Mesendoderm (in vitro differentiated cells): ENCODE results near the gene MICU1.

ENCODE experiments used
- DNase-seq: peaks from one replicate; pipeline ENCODE4 v3.0.0; 2013
- H2AK5ac ChIP-seq: 2 replicates; pipeline ENCODE4 v1.6.1; 2013; ENCODE audit warnings: low read length, inconsistent platforms
- H2BK120ac ChIP-seq: 2 replicates; pipeline ENCODE4 v1.6.1; 2013; ENCODE audit warnings: low read depth, mild to moderate bottlenecking, low read length, moderate library complexity, mixed read lengths
- H2BK15ac ChIP-seq: replicated peaks from 2 replicates; pipeline ENCODE4 v1.6.1; 2013; ENCODE audit warnings: low read depth, mild to moderate bottlenecking, moderate library complexity
- H2BK5ac ChIP-seq: 2 replicates; pipeline ENCODE4 v1.6.1; 2013; ENCODE audit warnings: low read length, inconsistent platforms
- H3K18ac ChIP-seq: 2 replicates; pipeline ENCODE4 v1.6.1; 2013; ENCODE audit warnings: mild to moderate bottlenecking, low read length, mixed read lengths
- H3K23ac ChIP-seq: one replicate; pipeline ENCODE4 v1.6.1; 2013; ENCODE audit warnings: low read length
- H3K27ac ChIP-seq: 2 replicates; pipeline ENCODE4 v1.5.1; 2013; ENCODE audit warnings: low read depth, mild to moderate bottlenecking, inconsistent platforms, low read length, moderate library complexity
- H3K27me3 ChIP-seq: 2 replicates; pipeline ENCODE4 v1.6.1; 2013; ENCODE audit warnings: low read length, control low read depth, mild to moderate bottlenecking, inconsistent platforms; ENCODE audit not compliant: insufficient read depth, poor library complexity
- H3K36me3 ChIP-seq: 2 replicates; pipeline ENCODE4 v1.6.1; 2013; ENCODE audit warnings: low read length, inconsistent platforms; ENCODE audit not compliant: control insufficient read depth, insufficient read depth
- H3K4ac ChIP-seq: one replicate; pipeline ENCODE4 v1.6.1; 2013; ENCODE audit warnings: low read depth, mild to moderate bottlenecking, low read length, moderate library complexity
- H3K4me1 ChIP-seq: 2 replicates; pipeline ENCODE4 v1.6.1; 2013; ENCODE audit warnings: low read depth, low read length, inconsistent platforms; ENCODE audit not compliant: control insufficient read depth
- H3K4me2 ChIP-seq: 2 replicates; pipeline ENCODE4 v1.6.1; 2013; ENCODE audit warnings: low read length
- H3K4me3 ChIP-seq: 2 replicates; pipeline ENCODE4 v1.5.1; 2013; ENCODE audit warnings: mild to moderate bottlenecking, low read length
- H3K56ac ChIP-seq: one replicate; pipeline ENCODE4 v1.6.1; 2013; ENCODE audit warnings: low read length
- H3K79me1 ChIP-seq: 2 replicates; pipeline ENCODE4 v1.6.1; 2013; ENCODE audit warnings: low read length, inconsistent platforms
- H3K79me2 ChIP-seq: 2 replicates; pipeline ENCODE4 v1.6.1; 2013; ENCODE audit warnings: mild to moderate bottlenecking, low read length; ENCODE audit not compliant: control insufficient read depth, insufficient read depth
- H3K9ac ChIP-seq: 2 replicates; pipeline ENCODE4 v1.6.1; 2013; ENCODE audit warnings: low read length, inconsistent platforms
- H4K5ac ChIP-seq: one replicate; pipeline ENCODE4 v1.6.1; 2013; ENCODE audit warnings: low read length
- H4K8ac ChIP-seq: one replicate; pipeline ENCODE4 v1.6.1; 2013; ENCODE audit warnings: low read depth, mild to moderate bottlenecking, control low read depth, low read length, moderate library complexity
- WGBS: extraction: QIAGEN DNeasy Blood & Tissue Kit; methylation state at CpG from one replicate; pipeline ENCODE4 v1.1.7; 2013; ENCODE audit warnings: low lambda C conversion rate, missing lambda C conversion rate; ENCODE audit not compliant: insufficient coverage; ENCODE audit errors: extremely low coverage; 5-methylcytosine and 5-hydroxymethylcytosine counted together

The MICU1 gene

GRCh38 chr10:72564596-72564995, 61.3 kb downstream of the MICU1 start:
- H3K27ac ChIP-seq = no peak overlapping the region
- no peak overlapping the region for H2AK5ac ChIP-seq
- WGBS = no CpG with 5 or more reads among the region's 1 CpG
- H3K79me2 ChIP-seq = no peaks in the 10 kb centered on the region
- H3K27me3 ChIP-seq = no peaks in the 10 kb centered on the region
- no peaks in the 10 kb centered on the region for H3K4me1 ChIP-seq
- H4K5ac ChIP-seq = no peak overlapping the region
- H2BK15ac ChIP-seq = no peak overlapping the region
- H3K23ac ChIP-seq = no peak overlapping the region
- H3K79me1 ChIP-seq = peaks cover 2% of the 10 kb centered on the region
- H3K4ac ChIP-seq = no peak overlapping the region
- H3K18ac ChIP-seq = no peak overlapping the region
- H4K8ac ChIP-seq = no peak overlapping the region
- H2BK5ac ChIP-seq = no peak overlapping the region
- peaks cover 2% of the 10 kb centered on the region for H3K36me3 ChIP-seq
- no peak for DNase-seq
- no peak overlapping the region for H3K4me3 ChIP-seq
- H3K56ac ChIP-seq = no peak overlapping the region
- H3K4me2 ChIP-seq = no peak overlapping the region
- no peak overlapping the region for H3K9ac ChIP-seq
- H2BK120ac ChIP-seq = no peak overlapping the region

- Histone ChIP-seq H3K36me3 (peaks cover 2% of the 10 kb centered on the region), H3K4me3 (no peak overlapping the region), H3K79me1 (peaks cover 2% of the 10 kb centered on the region), H2AK5ac (no peak overlapping the region), H4K8ac (no peak overlapping the region), H3K56ac (no peak overlapping the region), H2BK15ac (no peak overlapping the region), H3K4me2 (no peak overlapping the region), H3K4ac (no peak overlapping the region), H2BK120ac (no peak overlapping the region), H3K27me3 (no peaks in the 10 kb centered on the region), H3K18ac (no peak overlapping the region), H3K9ac (no peak overlapping the region), H3K23ac (no peak overlapping the region), H3K4me1 (no peaks in the 10 kb centered on the region), H3K27ac (no peak overlapping the region), H3K79me2 (no peaks in the 10 kb centered on the region), H4K5ac (no peak overlapping the region), H2BK5ac (no peak overlapping the region)
- DNase-seq = no peak
- WGBS = no CpG with 5 or more reads among the region's 6 CpGs
These were observed 62.4 kb downstream of the MICU1 start for GRCh38 chr10:72563327-72563932.

GRCh38 chr10:72561745-72562166, 64.1 kb downstream of the MICU1 start:
- H3K4me2 ChIP-seq = no peak overlapping the region
- no peak overlapping the region for H3K4me3 ChIP-seq
- H3K9ac ChIP-seq = no peak overlapping the region
- no peak overlapping the region for H2BK5ac ChIP-seq
- no peak overlapping the region for H2BK120ac ChIP-seq
- H3K27ac ChIP-seq = no peak overlapping the region
- H2BK15ac ChIP-seq = no peak overlapping the region
- no peak overlapping the region for H3K56ac ChIP-seq
- WGBS = 100% methylated on average over 1 of the region's 3 CpGs
- H3K4me1 ChIP-seq = no peaks in the 10 kb centered on the region
- no peak overlapping the region for H3K4ac ChIP-seq
- no peak overlapping the region for H3K18ac ChIP-seq
- H3K23ac ChIP-seq = no peak overlapping the region
- no peaks in the 10 kb centered on the region for H3K79me2 ChIP-seq
- no peak for DNase-seq
- no peak overlapping the region for H2AK5ac ChIP-seq
- H4K8ac ChIP-seq = no peak overlapping the region
- H4K5ac ChIP-seq = no peak overlapping the region
- no peaks in the 10 kb centered on the region for H3K27me3 ChIP-seq
- H3K36me3 ChIP-seq = peaks cover 2% of the 10 kb centered on the region
- no peaks in the 10 kb centered on the region for H3K79me1 ChIP-seq

- Histone ChIP-seq H3K79me2 (no peaks in the 10 kb centered on the region), H3K23ac (no peak overlapping the region), H3K27me3 (no peaks in the 10 kb centered on the region), H3K36me3 (peaks cover 2% of the 10 kb centered on the region), H3K4me2 (no peak overlapping the region), H3K4me3 (no peak overlapping the region), H3K18ac (no peak overlapping the region), H4K8ac (no peak overlapping the region), H3K79me1 (no peaks in the 10 kb centered on the region), H3K4me1 (no peaks in the 10 kb centered on the region), H4K5ac (no peak overlapping the region), H3K4ac (no peak overlapping the region), H3K56ac (no peak overlapping the region), H2BK120ac (no peak overlapping the region), H3K9ac (no peak overlapping the region), H3K27ac (no peak overlapping the region), H2BK15ac (no peak overlapping the region), H2AK5ac (no peak overlapping the region), H2BK5ac (no peak overlapping the region)
- no peak for DNase-seq
- WGBS = no CpG with 5 or more reads among the region's 1 CpG
These were observed 68.5 kb downstream of the MICU1 start for GRCh38 chr10:72557362-72557761.

- Histone ChIP-seq H2BK5ac (no peak overlapping the region), H3K79me2 (no peaks in the 10 kb centered on the region), H3K4me1 (no peaks in the 10 kb centered on the region), H3K4ac (no peak overlapping the region), H4K8ac (no peak overlapping the region), H2BK120ac (no peak overlapping the region), H3K36me3 (no peaks in the 10 kb centered on the region), H3K4me2 (no peak overlapping the region), H3K23ac (no peak overlapping the region), H4K5ac (no peak overlapping the region), H3K9ac (no peak overlapping the region), H2AK5ac (no peak overlapping the region), H2BK15ac (no peak overlapping the region), H3K79me1 (no peaks in the 10 kb centered on the region), H3K27ac (no peak overlapping the region), H3K4me3 (no peak overlapping the region), H3K27me3 (no peaks in the 10 kb centered on the region), H3K56ac (no peak overlapping the region), H3K18ac (no peak overlapping the region)
- DNase-seq = no peak
These were observed 73.0 kb downstream of the MICU1 start for GRCh38 chr10:72552857-72553256.

- Histone ChIP-seq H3K9ac (no peak overlapping the region), H3K27ac (no peak overlapping the region), H3K79me1 (no peaks in the 10 kb centered on the region), H3K18ac (no peak overlapping the region), H2BK5ac (no peak overlapping the region), H3K4me3 (no peak overlapping the region), H3K56ac (no peak overlapping the region), H3K36me3 (no peaks in the 10 kb centered on the region), H3K79me2 (no peaks in the 10 kb centered on the region), H4K5ac (no peak overlapping the region), H3K4ac (no peak overlapping the region), H3K4me2 (no peak overlapping the region), H3K23ac (no peak overlapping the region), H3K4me1 (peaks cover 1% of the 10 kb centered on the region), H4K8ac (no peak overlapping the region), H2BK15ac (no peak overlapping the region), H3K27me3 (no peaks in the 10 kb centered on the region), H2AK5ac (no peak overlapping the region), H2BK120ac (no peak overlapping the region)
- DNase-seq = no peak
- whole genome bisulfite sequencing = no CpG with 5 or more reads among the region's 2 CpGs
These were observed 75.6 kb downstream of the MICU1 start for GRCh38 chr10:72550239-72550638.
